Osteoblast (primary cell): Measurements from ENCODE around the gene PTDSS2. TPM values are rescaled to one million over a fixed set of nuclear protein-coding genes. Genes with fewer than 3 reads are reported as not detected.
A peak's percentile ranks its signal among the peaks of the same experiment; 100 is the strongest.

ENCODE experiments used
- DNase-seq: peaks from one replicate; pipeline ENCODE4 v3.0.0; 2011; ENCODE audit warnings: low spot score, mixed read lengths; ENCODE audit not compliant: insufficient read length; ENCODE audit errors: missing footprints
- H2AFZ ChIP-seq: 2 replicates; pipeline ENCODE4 v1.6.0; 2011; ENCODE audit warnings: mild to moderate bottlenecking, low read length
- H3K27ac ChIP-seq: 2 replicates; pipeline ENCODE4 v1.5.1; 2011; ENCODE audit warnings: mild to moderate bottlenecking, low read depth, low read length, moderate library complexity
- H3K27me3 ChIP-seq: 2 replicates; pipeline ENCODE4 v1.6.0; 2012; ENCODE audit warnings: mild to moderate bottlenecking, control low read depth, inconsistent platforms, low read length, moderate library complexity; ENCODE audit not compliant: insufficient read depth
- H3K36me3 ChIP-seq: 2 replicates; pipeline ENCODE4 v1.5.1; 2011; ENCODE audit warnings: mild to moderate bottlenecking, low read length, control low read depth, moderate library complexity; ENCODE audit not compliant: insufficient read depth
- H3K4me1 ChIP-seq: 2 replicates; pipeline ENCODE4 v1.5.1; 2011; ENCODE audit warnings: mild to moderate bottlenecking, low read length, control low read depth, moderate library complexity; ENCODE audit not compliant: insufficient read depth
- H3K4me2 ChIP-seq: 2 replicates; pipeline ENCODE4 v1.6.0; 2011; ENCODE audit warnings: mild to moderate bottlenecking, low read length; ENCODE audit not compliant: insufficient read depth
- H3K4me3 ChIP-seq: fragments of 200-600 bp; sonication (generic); 3 replicates; pipeline ENCODE4 v1.5.1; 2012; ENCODE audit warnings: mild to moderate bottlenecking, low read length, inconsistent platforms; ENCODE audit not compliant: insufficient read depth
- H3K79me2 ChIP-seq: 2 replicates; pipeline ENCODE4 v1.6.0; 2012; ENCODE audit warnings: mild to moderate bottlenecking, low read length, control low read depth, inconsistent platforms; ENCODE audit not compliant: insufficient read depth
- H3K9me3 ChIP-seq: 2 replicates; pipeline ENCODE4 v1.5.1; 2011; ENCODE audit warnings: low read depth, low read length, control low read depth
- H4K20me1 ChIP-seq: 2 replicates; pipeline ENCODE4 v1.6.0; 2012; ENCODE audit warnings: mild to moderate bottlenecking, low read length, control low read depth; ENCODE audit not compliant: insufficient read depth
- CTCF ChIP-seq: IDR thresholded peaks from 2 replicates; pipeline ENCODE4 v1.5.1; 2011; ENCODE audit warnings: mild to moderate bottlenecking, low read depth, low read length, moderate library complexity; ENCODE audit errors: extremely low read depth
- total RNA-seq: library from RNA; depleted of rRNA; stranded (reverse); fragments of >200 nt; gene quantifications from 2 replicates; pipeline ENCODE4 v1.2.3, GENCODE V29; 2012

The PTDSS2 gene
- total RNA-seq, 1 donor: 36.2 TPM

- no peaks in the 10 kb centered on the region for H3K9me3 ChIP-seq
- peaks cover 7% of the 10 kb centered on the region for H3K4me1 ChIP-seq
- no peaks in the 10 kb centered on the region for H3K27me3 ChIP-seq
- H3K27ac ChIP-seq: no peak overlapping the region
- DNase-seq: peak; percentile 80
- peaks cover 23% of the 10 kb centered on the region for H4K20me1 ChIP-seq
- no peak overlapping the region for H3K4me2 ChIP-seq
- peaks cover 13% of the 10 kb centered on the region for H3K36me3 ChIP-seq
- H2AFZ ChIP-seq: no peak overlapping the region
- H3K79me2 ChIP-seq: peaks cover 15% of the 10 kb centered on the region
- no peak overlapping the region for H3K4me3 ChIP-seq
- no peak for TF ChIP-seq CTCF
Measured at GRCh38 chr11:529728-530411, 79.8 kb downstream of the PTDSS2 start.

- DNase-seq: peak; percentile 87
- no peak for TF ChIP-seq CTCF
- Histone ChIP-seq H4K20me1 (peaks cover 23% of the 10 kb centered on the region), H3K4me3 (no peak overlapping the region), H2AFZ (no peak overlapping the region), H3K4me1 (peaks cover 10% of the 10 kb centered on the region), H3K36me3 (peaks cover 13% of the 10 kb centered on the region), H3K4me2 (no peak overlapping the region), H3K79me2 (peaks cover 16% of the 10 kb centered on the region), H3K9me3 (no peaks in the 10 kb centered on the region), H3K27me3 (no peaks in the 10 kb centered on the region), H3K27ac (no peak overlapping the region)
Measured at GRCh38 chr11:530960-531831, 81.1 kb downstream of the PTDSS2 start.

- H3K27ac ChIP-seq: no peak overlapping the region
- no peak overlapping the region for H3K4me3 ChIP-seq
- peak; percentile 92 for DNase-seq
- H3K36me3 ChIP-seq: peaks cover 13% of the 10 kb centered on the region
- H3K27me3 ChIP-seq: no peaks in the 10 kb centered on the region
- no peak overlapping the region for H3K4me2 ChIP-seq
- H2AFZ ChIP-seq: no peak overlapping the region
- peaks cover 23% of the 10 kb centered on the region for H4K20me1 ChIP-seq
- H3K79me2 ChIP-seq: peaks cover 16% of the 10 kb centered on the region
- H3K4me1 ChIP-seq: peaks cover 15% of the 10 kb centered on the region
- H3K9me3 ChIP-seq: no peaks in the 10 kb centered on the region
- TF ChIP-seq CTCF: no peak
Measured at GRCh38 chr11:531919-532526, 81.9 kb downstream of the PTDSS2 start.
